Loucy (cell line): ENCODE results near the gene PCYT1A.

ENCODE experiments used
- EZH2phosphoT487 ChIP-seq: fragments of 200-600 bp; IDR thresholded peaks from 2 replicates; pipeline ENCODE4 v1.6.1; 2018; ENCODE audit warnings: antibody characterized with exemption, mild to moderate bottlenecking, moderate library complexity, borderline replicate concordance
- TF ChIP-seq, protein P1 (sequence below): fragments of 200-600 bp; sonication (generic); conservative IDR thresholded peaks from 2 replicates; pipeline ENCODE4 v1.5.1; 2014; ENCODE audit warnings: mild to moderate bottlenecking, antibody characterized with exemption, low read length

- TF ChIP-seq, protein P1, sequence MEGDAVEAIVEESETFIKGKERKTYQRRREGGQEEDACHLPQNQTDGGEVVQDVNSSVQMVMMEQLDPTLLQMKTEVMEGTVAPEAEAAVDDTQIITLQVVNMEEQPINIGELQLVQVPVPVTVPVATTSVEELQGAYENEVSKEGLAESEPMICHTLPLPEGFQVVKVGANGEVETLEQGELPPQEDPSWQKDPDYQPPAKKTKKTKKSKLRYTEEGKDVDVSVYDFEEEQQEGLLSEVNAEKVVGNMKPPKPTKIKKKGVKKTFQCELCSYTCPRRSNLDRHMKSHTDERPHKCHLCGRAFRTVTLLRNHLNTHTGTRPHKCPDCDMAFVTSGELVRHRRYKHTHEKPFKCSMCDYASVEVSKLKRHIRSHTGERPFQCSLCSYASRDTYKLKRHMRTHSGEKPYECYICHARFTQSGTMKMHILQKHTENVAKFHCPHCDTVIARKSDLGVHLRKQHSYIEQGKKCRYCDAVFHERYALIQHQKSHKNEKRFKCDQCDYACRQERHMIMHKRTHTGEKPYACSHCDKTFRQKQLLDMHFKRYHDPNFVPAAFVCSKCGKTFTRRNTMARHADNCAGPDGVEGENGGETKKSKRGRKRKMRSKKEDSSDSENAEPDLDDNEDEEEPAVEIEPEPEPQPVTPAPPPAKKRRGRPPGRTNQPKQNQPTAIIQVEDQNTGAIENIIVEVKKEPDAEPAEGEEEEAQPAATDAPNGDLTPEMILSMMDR, result no peak
- TF ChIP-seq EZH2phosphoT487, result no peak
Measured at GRCh38 chr3:196263819-196264218, 23.7 kb downstream of the PCYT1A start.
